ENCODE results near the gene PRKRIP1. TPM values are rescaled to one million over a fixed set of nuclear protein-coding genes. Genes with fewer than 3 reads are reported as not detected.
"Not testable (repeated sequence)": the region's sequence is repeated elsewhere in the genome, so short reads cannot be mapped to it uniquely, and the experiment has no call there.

PRKRIP1 gene
- total RNA-seq, 1 donor from 2014 or later, result 10.6 TPM

- ATAC-seq (no peak), DNase-seq (ENCODE audit: missing footprints) (no peak)
- intact Hi-C loops (cut with DNase I), result no loop called here
Observed at GRCh38 chr7:102449136-102449535, 53.0 kb downstream of the PRKRIP1 start.

- DNase-seq (ENCODE audit: missing footprints) (no peak), ATAC-seq (no peak)
Observed at GRCh38 chr7:102450242-102450641, 54.1 kb downstream of the PRKRIP1 start.

GRCh38 chr7:102451371-102452054 lies 55.4 kb downstream of the PRKRIP1 start:
- ATAC-seq (no peak), DNase-seq (ENCODE audit: missing footprints) (no peak)
- intact Hi-C loops (cut with DNase I), result no loop called here

More at GRCh38 chr7:102450242-102450641, 54.1 kb downstream of the PRKRIP1 start:
- intact Hi-C loops (cut with DNase I), result no loop called here

- DNase-seq (ENCODE audit: missing footprints) (no peak), ATAC-seq (no peak)
- intact Hi-C loops (cut with DNase I), result no loop called here
Observed at GRCh38 chr7:102452451-102452850, 56.3 kb downstream of the PRKRIP1 start.

GRCh38 chr7:102453319-102453718 lies 57.2 kb downstream of the PRKRIP1 start:
- intact Hi-C loops (cut with DNase I), result no loop called here
- peak; percentile 16 for ATAC-seq
- no peak for DNase-seq (ENCODE audit: missing footprints)

- ATAC-seq (no peak), DNase-seq (ENCODE audit: missing footprints) (no peak)
Observed at GRCh38 chr7:102454468-102454867, 58.3 kb downstream of the PRKRIP1 start.

GRCh38 chr7:102454932-102455331 lies 58.8 kb downstream of the PRKRIP1 start:
- ATAC-seq; DNase-seq (ENCODE audit: missing footprints); intact Hi-C loops (cut with DNase I): not testable (repeated sequence)

More at GRCh38 chr7:102454468-102454867, 58.3 kb downstream of the PRKRIP1 start:
- intact Hi-C loops (cut with DNase I), result no loop called here

- DNase-seq (ENCODE audit: missing footprints) (no peak), ATAC-seq (no peak)
- intact Hi-C loops (cut with DNase I), result no loop called here
Observed at GRCh38 chr7:102455596-102455995, 59.4 kb downstream of the PRKRIP1 start.

GRCh38 chr7:102456327-102456726 lies 60.2 kb downstream of the PRKRIP1 start:
- intact Hi-C loops (cut with DNase I), result no loop called here
- DNase-seq (ENCODE audit: missing footprints) (no peak), ATAC-seq (no peak)

- DNase-seq (ENCODE audit: missing footprints) (no peak), ATAC-seq (no peak)
- intact Hi-C loops (cut with DNase I), result no loop called here
Observed at GRCh38 chr7:102457352-102457924, 61.3 kb downstream of the PRKRIP1 start.

- DNase-seq (ENCODE audit: missing footprints) (no peak), ATAC-seq (no peak)
- intact Hi-C loops (cut with DNase I), result no loop called here
Observed at GRCh38 chr7:102459221-102459844, 63.2 kb downstream of the PRKRIP1 start.

- DNase-seq (ENCODE audit: missing footprints) (no peak), ATAC-seq (no peak)
- intact Hi-C loops (cut with DNase I), result loop anchor here (5.0 kb wide), 1 partner anchor 48 kb away; no protein-coding TSS in a partner anchor
Observed at GRCh38 chr7:102460467-102460866, 64.3 kb downstream of the PRKRIP1 start.

GRCh38 chr7:102463841-102464576 lies 67.8 kb downstream of the PRKRIP1 start:
- intact Hi-C loops (cut with DNase I), result loop anchor here (5.0 kb wide), 1 partner anchor 52 kb away; no protein-coding TSS in a partner anchor
- peak; percentile 2 for ATAC-seq
- no peak for DNase-seq (ENCODE audit: missing footprints)

- ATAC-seq (peak; percentile 95), DNase-seq (ENCODE audit: missing footprints) (peak; percentile 99)
- intact Hi-C loops (cut with DNase I), result loop anchor here (5.0 kb wide), 1 partner anchor 52 kb away; no protein-coding TSS in a partner anchor
Observed at GRCh38 chr7:102464577-102465280, 68.6 kb downstream of the PRKRIP1 start, which contains the start of the genes ALKBH4 and LRWD1. Gene ALKBH4 (minus strand): TSS chr7:102464863. CDS start chr7:102464836, 27 bp downstream. Gene LRWD1 (plus strand): TSS chr7:102464984. CDS start chr7:102465081, 97 bp downstream.

GRCh38 chr7:102466097-102466496 lies 69.9 kb downstream of the PRKRIP1 start:
- intact Hi-C loops (cut with DNase I), result no loop called here
- DNase-seq (ENCODE audit: missing footprints) (no peak), ATAC-seq (no peak)

- DNase-seq (ENCODE audit: missing footprints), result no peak
- intact Hi-C loops (cut with DNase I), result no loop called here
- no peak for ATAC-seq
Observed at GRCh38 chr7:102467581-102468477, 71.7 kb downstream of the PRKRIP1 start.

Data from Right ventricle myocardium inferior (tissue), 1 donor.